ENCODE measurements around the gene ABCA9.

DNA sequence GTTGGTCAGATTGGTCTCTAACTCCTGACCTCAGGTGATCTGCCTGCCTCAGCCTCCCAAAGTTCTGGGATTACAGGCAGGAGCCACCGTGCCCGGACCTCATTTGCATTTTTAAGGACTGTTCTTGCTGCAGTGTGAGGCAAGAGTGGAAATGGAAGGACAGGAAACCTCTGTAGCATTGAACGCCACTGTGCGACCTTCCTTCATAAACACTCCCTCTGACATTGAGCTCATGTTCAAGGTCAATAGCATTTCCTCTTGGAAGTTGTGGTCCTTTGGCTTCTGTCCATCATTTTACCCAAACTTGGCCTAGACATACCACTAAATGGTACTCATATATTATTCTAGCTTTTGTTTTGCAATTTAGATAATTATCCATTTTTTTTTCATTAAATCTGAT is 72.8 kb downstream of the ABCA9 start:
- TF ChIP-seq, protein P1, sequence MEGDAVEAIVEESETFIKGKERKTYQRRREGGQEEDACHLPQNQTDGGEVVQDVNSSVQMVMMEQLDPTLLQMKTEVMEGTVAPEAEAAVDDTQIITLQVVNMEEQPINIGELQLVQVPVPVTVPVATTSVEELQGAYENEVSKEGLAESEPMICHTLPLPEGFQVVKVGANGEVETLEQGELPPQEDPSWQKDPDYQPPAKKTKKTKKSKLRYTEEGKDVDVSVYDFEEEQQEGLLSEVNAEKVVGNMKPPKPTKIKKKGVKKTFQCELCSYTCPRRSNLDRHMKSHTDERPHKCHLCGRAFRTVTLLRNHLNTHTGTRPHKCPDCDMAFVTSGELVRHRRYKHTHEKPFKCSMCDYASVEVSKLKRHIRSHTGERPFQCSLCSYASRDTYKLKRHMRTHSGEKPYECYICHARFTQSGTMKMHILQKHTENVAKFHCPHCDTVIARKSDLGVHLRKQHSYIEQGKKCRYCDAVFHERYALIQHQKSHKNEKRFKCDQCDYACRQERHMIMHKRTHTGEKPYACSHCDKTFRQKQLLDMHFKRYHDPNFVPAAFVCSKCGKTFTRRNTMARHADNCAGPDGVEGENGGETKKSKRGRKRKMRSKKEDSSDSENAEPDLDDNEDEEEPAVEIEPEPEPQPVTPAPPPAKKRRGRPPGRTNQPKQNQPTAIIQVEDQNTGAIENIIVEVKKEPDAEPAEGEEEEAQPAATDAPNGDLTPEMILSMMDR (conservative IDR thresholded peaks at IDR 0.05) = no peak
- no peak for TF ChIP-seq EZH2 (IDR thresholded peaks at IDR 0.05; ENCODE audit: low read depth)
